Esophagus (tissue), 2 donors: ENCODE measurements around the gene KRTAP10-4. TPM values are rescaled to one million over a fixed set of nuclear protein-coding genes. Genes with fewer than 3 reads are reported as not detected.
"Not testable (repeated sequence)": the region's sequence is repeated elsewhere in the genome, so short reads cannot be mapped to it uniquely, and the experiment has no call there.

Experiments
- H3K27ac ChIP-seq, 2 donors: one replicate each; pipeline ENCODE4 v1.5.1; 2013; ENCODE audit warnings: low read depth in 2 of 2, mild to moderate bottlenecking in 2 of 2, inconsistent platforms in 1 of 2, low read length in 1 of 2, moderate library complexity in 1 of 2
- H3K27me3 ChIP-seq, 2 donors: one replicate each; pipeline ENCODE4 v1.6.1; 2013; ENCODE audit warnings: low read length in 2 of 2, control low read depth in 1 of 2, mild to moderate bottlenecking in 1 of 2; ENCODE audit not compliant: insufficient read depth in 2 of 2, control insufficient read depth in 1 of 2
- H3K36me3 ChIP-seq, 2 donors: one replicate each; pipeline ENCODE4 v1.6.1; 2013; ENCODE audit warnings: low read length in 1 of 2; ENCODE audit not compliant: control insufficient read depth in 2 of 2, insufficient read depth in 2 of 2
- H3K4me1 ChIP-seq, 2 donors: one replicate each; pipeline ENCODE4 v1.6.1; 2013; ENCODE audit warnings: low read length in 1 of 2; ENCODE audit not compliant: control insufficient read depth in 2 of 2, insufficient read depth in 2 of 2
- H3K4me3 ChIP-seq, 2 donors: one replicate each; pipeline ENCODE4 v1.5.1; 2013; ENCODE audit warnings: low read length in 2 of 2, mild to moderate bottlenecking in 2 of 2, low read depth in 1 of 2, moderate library complexity in 1 of 2
- H3K9me3 ChIP-seq, 2 donors: one replicate each; pipeline ENCODE4 v1.6.1; 2013; ENCODE audit warnings: mild to moderate bottlenecking in 2 of 2, low read depth in 1 of 2, low read length in 1 of 2, moderate library complexity in 1 of 2; ENCODE audit not compliant: control insufficient read depth in 2 of 2, insufficient read depth in 1 of 2
- WGBS, 2 donors: extraction: QIAGEN DNeasy Blood & Tissue Kit; methylation state at CpG; one replicate each; pipeline ENCODE4 v1.1.7; 2013; 5-methylcytosine and 5-hydroxymethylcytosine counted together
- polyA plus RNA-seq, 2 donors: library from polyadenylated mRNA; stranded (reverse); fragments of 200-250 nt; gene quantifications; one replicate each; pipeline ENCODE4 v1.2.3, GENCODE V29; 2013
- donor health status: healthy with polysubstance abuse.
- donor health status: Bipolar disorder and iron deficiency.

Gene KRTAP10-4
- polyA plus RNA-seq, 2 donors: not detected

DNA sequence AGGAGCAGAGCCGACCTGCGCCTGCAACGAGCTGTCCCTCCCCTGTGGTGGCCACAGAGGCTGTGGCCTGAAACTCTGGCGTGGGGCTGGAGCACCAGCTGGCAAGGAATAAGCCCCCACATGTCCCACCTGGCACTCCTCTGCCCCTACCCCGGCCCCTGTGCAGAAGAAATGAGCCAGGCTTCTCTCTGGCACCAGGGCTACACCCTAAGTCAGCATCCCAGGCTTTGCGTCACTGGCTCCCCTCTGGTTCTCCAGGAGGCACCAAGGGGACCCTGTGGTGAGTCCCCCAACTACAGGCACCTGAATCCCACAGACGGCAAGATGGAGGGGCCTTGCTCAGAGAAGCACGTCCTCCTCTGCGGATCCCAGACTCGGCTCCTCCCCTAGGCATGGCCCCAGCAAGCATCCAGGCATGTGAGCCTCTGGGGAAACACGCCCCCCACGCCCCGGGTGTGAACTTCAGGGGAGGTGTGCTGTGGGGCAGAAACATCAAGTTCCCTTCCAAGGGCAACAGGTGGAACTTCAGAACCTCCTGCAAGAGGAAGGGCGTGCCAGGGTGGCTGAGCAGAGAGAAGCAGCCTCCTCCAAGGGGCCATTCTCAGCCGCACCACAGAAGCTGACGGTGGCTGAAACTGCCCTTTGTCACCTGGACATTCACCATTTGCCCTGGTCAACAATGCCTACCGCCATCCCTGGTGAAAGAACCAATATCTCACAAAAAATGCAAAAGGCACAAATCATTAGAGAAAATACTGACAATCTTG, 29.8 kb downstream of the KRTAP10-4 start:
- Histone ChIP-seq H3K4me1 (peaks cover 0 to 2% of the 10 kb centered on the region in 2 donors), H3K36me3 (no peaks in the 10 kb centered on the region), H3K4me3 (no peak overlapping the region), H3K9me3 (no peaks in the 10 kb centered on the region), H3K27me3 (no peaks in the 10 kb centered on the region), H3K27ac (no peak overlapping the region)
- 53 to 55% methylated on average over 17 of the region's 17 CpGs for WGBS, 2 donors

GRCh38 chr21:44603911-44604310, 30.4 kb downstream of the KRTAP10-4 start:
- Histone ChIP-seq H3K27me3 (no peaks in the 10 kb centered on the region), H3K9me3 (no peaks in the 10 kb centered on the region), H3K27ac (no peak overlapping the region), H3K4me1 (peaks cover 0 to 2% of the 10 kb centered on the region in 2 donors), H3K36me3 (no peaks in the 10 kb centered on the region), H3K4me3 (no peak overlapping the region)
- 87 to 88% methylated on average over 8 of the region's 8 CpGs for WGBS, 2 donors

DNA sequence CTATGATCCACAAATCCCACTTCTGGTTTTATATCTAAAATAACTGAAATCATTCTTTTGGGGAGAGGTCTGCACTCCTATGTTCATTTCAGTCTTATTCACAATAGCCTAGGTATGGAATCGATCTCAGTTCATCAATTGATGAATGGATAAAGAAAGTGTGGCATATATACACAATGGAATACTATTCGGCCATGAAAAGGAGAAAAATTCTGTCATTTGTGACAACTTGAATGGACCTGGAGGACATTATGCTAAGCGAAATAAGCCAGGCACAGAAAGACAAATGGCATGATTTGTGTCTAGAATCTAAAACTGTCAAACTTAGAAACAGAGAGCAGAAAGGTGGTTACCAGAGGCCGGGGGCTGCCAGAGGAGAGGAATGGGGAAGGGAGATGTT, 33.0 kb downstream of the KRTAP10-4 start:
- H3K9me3 ChIP-seq: peaks cover 2 to 3% of the 10 kb centered on the region in 2 donors
- H3K27ac ChIP-seq: no peak overlapping the region
- no peaks in the 10 kb centered on the region for H3K36me3 ChIP-seq
- no peak overlapping the region for H3K4me3 ChIP-seq
- WGBS, 2 donors: 74 to 80% methylated on average over 4 of the region's 4 CpGs
- no peaks in the 10 kb centered on the region for H3K27me3 ChIP-seq
- H3K4me1 ChIP-seq: no peaks in the 10 kb centered on the region

DNA sequence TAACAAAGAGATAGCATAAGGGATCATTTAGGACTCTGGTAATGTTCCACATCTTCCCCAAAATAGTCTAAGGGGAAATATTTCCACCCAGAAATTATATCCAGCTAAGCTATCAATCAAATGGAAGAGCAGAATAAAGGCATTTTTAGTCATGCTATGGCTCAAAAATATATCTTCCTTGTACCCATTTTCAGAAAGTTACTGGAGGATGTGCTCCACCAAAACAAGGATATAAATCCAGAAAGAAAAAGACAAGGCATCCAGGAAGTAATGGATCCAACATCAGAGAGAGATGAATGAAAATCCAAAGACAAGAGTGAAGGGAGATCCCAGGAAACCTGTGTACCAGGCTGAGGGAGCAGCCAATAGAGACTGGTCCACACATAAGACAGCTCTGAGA, 35.7 kb downstream of the KRTAP10-4 start:
- no peak overlapping the region for H3K27ac ChIP-seq
- H3K4me3 ChIP-seq: no peak overlapping the region
- peaks cover 2 to 9% of the 10 kb centered on the region in 2 donors for H3K9me3 ChIP-seq
- no peaks in the 10 kb centered on the region for H3K36me3 ChIP-seq
- no peaks in the 10 kb centered on the region for H3K27me3 ChIP-seq
- H3K4me1 ChIP-seq: no peaks in the 10 kb centered on the region

GRCh38 chr21:44610157-44610843, 36.8 kb downstream of the KRTAP10-4 start:
- H3K27me3 ChIP-seq, H3K4me3 ChIP-seq, H3K9me3 ChIP-seq, H3K4me1 ChIP-seq, H3K36me3 ChIP-seq, H3K27ac ChIP-seq: not testable (repeated sequence)
- 86 to 95% methylated on average over 7 of the region's 7 CpGs for WGBS, 2 donors

DNA sequence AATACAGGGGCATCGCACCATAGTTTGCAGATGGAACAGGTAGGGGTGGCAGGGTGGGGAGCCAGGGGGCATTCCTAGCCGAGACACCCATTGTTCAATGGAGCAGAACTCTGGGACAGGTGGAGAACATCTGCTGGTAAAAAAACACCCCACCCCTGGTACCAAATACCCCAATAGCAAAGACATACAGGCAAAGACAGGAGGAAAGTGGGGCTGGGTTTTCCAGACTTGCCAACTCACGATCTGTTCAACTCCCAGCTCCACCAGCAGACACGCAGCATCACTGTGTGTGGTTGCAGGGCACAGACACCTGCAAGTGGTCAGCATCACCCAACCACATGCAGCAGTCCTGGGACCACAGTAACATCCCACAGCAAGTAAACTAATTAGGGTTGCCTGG, 38.0 kb downstream of the KRTAP10-4 start:
- H3K27me3 ChIP-seq: no peaks in the 10 kb centered on the region
- H3K4me3 ChIP-seq: no peak overlapping the region
- H3K9me3 ChIP-seq: peaks cover 2 to 9% of the 10 kb centered on the region in 2 donors
- H3K36me3 ChIP-seq: no peaks in the 10 kb centered on the region
- no peaks in the 10 kb centered on the region for H3K4me1 ChIP-seq
- 77 to 80% methylated on average over 4 of the region's 4 CpGs for WGBS, 2 donors
- H3K27ac ChIP-seq: no peak overlapping the region

DNA sequence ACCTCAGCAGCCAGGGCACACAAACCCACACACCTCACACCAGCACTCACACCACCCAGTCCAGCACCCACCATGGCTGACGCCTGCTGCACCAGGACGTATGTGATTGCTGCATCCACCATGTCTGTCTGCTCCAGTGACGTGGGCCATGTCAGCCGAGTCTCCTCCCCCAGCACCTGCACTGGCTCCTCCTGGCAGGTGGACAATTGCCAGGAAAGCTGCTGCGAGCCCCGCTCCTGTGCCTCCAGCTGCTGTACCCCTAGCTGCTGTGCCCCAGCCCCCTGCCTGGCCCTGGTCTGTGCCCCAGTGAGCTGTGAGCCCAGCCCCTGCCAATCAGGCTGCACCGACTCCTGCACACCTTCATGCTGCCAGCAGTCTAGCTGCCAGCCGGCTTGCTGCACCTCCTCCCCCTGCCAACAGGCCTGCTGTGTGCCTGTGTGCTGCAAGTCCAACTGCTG, 38.5 kb downstream of the KRTAP10-4 start, which contains the start of gene KRTAP10-8:
Gene KRTAP10-8, plus strand, starts transcription at position 51 of the 458 bp plus-strand sequence. Its CDS starts 22 bp downstream, at position 73.
- WGBS, 2 donors: 82 to 88% methylated on average over 8 of the region's 8 CpGs
- Histone ChIP-seq H3K4me1 (no peaks in the 10 kb centered on the region), H3K27ac (no peak within 1 kb of the TSS)

GRCh38 chr21:44612669-44613229, 39.2 kb downstream of the KRTAP10-4 start:
- Histone ChIP-seq H3K4me1 (no peaks in the 10 kb centered on the region), H3K4me3 (no peak overlapping the region), H3K27me3 (no peaks in the 10 kb centered on the region), H3K9me3 (peaks cover 2 to 9% of the 10 kb centered on the region in 2 donors), H3K36me3 (no peaks in the 10 kb centered on the region), H3K27ac (no peak overlapping the region)
- 84 to 86% methylated on average over 11 to 13 of the region's 13 CpGs for WGBS, 2 donors

More for the DNA sequence above, 38.5 kb downstream of the KRTAP10-4 start, which contains the start of gene KRTAP10-8:
- no peaks in the 10 kb centered on the region for H3K36me3 ChIP-seq
- H3K9me3 ChIP-seq: peaks cover 2 to 9% of the 10 kb centered on the region in 2 donors
- H3K4me3 ChIP-seq: no peak within 1 kb of the TSS
- H3K27me3 ChIP-seq: no peaks in the 10 kb centered on the region

GRCh38 chr21:44613386-44614155, 40.0 kb downstream of the KRTAP10-4 start:
- no peaks in the 10 kb centered on the region for H3K27me3 ChIP-seq
- no peak overlapping the region for H3K27ac ChIP-seq
- H3K36me3 ChIP-seq: no peaks in the 10 kb centered on the region
- no peaks in the 10 kb centered on the region for H3K4me1 ChIP-seq
- no peak overlapping the region for H3K4me3 ChIP-seq
- peaks cover 2 to 9% of the 10 kb centered on the region in 2 donors for H3K9me3 ChIP-seq
- WGBS, 2 donors: 85 to 90% methylated on average over 23 to 26 of the region's 26 CpGs
